Pancreas (tissue), 10 donors: ENCODE data around the gene ARID5B. TPM values are rescaled to one million over a fixed set of nuclear protein-coding genes. Genes with fewer than 3 reads are reported as not detected.

Experiments used
- ATAC-seq, 4 donors: fragments of 200-7000 bp; cut with Tn5 transposase; one replicate each; pipeline versions ENCODE4 v1.8.0 to v1.9.1; 2020; ENCODE audit warnings: mild to moderate bottlenecking in 4 of 4, moderate library complexity in 4 of 4
- DNase-seq, 6 donors: peaks; one replicate each; pipeline ENCODE4 v3.0.0-alpha.2; 2020
- FAIRE-seq: peaks from 2 replicates; lab custom pipeline; 2012; peaks lifted over from hg19 to GRCh38; lab: Jason Lieb, UNC
- H3K27ac ChIP-seq, 4 donors: fragments of 200-600 bp; sonication (generic); 1 replicate in 3 of 4; 2 replicates in 1 of 4; pipeline versions ENCODE4 v1.5.0 to v1.8.0; 2020
- H3K27me3 ChIP-seq, 4 donors: fragments of 200-600 bp; one replicate each; pipeline ENCODE4 v1.8.0; 2021
- H3K36me3 ChIP-seq, 3 donors: fragments of 200-600 bp; sonication (generic) in 1 of 3; one replicate each; pipeline versions ENCODE4 v1.5.0 to v1.8.0; 2020 to 2021
- H3K4me1 ChIP-seq, 3 donors: fragments of 200-600 bp; one replicate each; pipeline ENCODE4 v1.8.0; 2021
- H3K4me3 ChIP-seq, 4 donors: fragments of 200-600 bp; sonication (generic) in 2 of 4; one replicate each; pipeline versions ENCODE4 v1.5.0 to v1.8.0; 2020 to 2021
- H3K9me3 ChIP-seq, 4 donors: fragments of 200-600 bp; one replicate each; pipeline ENCODE4 v1.8.0; 2021
- CTCF ChIP-seq, 4 donors: fragments of 200-600 bp; sonication (generic) in 3 of 4; IDR thresholded peaks; one replicate each; pipeline versions ENCODE4 v1.5.0 to v1.8.0; 2021; ENCODE audit warnings: antibody characterized with exemption in 4 of 4
- WGBS, 2 donors: extraction: QIAGEN DNeasy Blood & Tissue Kit; methylation state at CpG; one replicate each; pipeline ENCODE4 v1.1.7; 2013; 5-methylcytosine and 5-hydroxymethylcytosine counted together
- intact Hi-C, 3 donors: fragments of 100-400 bp; cut with DNase I; formaldehyde crosslinking; loops; one replicate each; pipeline versions ENCODE4 v1.11.1 to v1.14.2; 2022
- polyA plus RNA-seq, 2 donors: library from polyadenylated mRNA; stranded (reverse); fragments of 200-250 nt; gene quantifications; one replicate each; pipeline ENCODE4 v1.2.3, GENCODE V29; 2013
- total RNA-seq, 6 donors: library from RNA; stranded (reverse); fragmentation: NEBNext Ultra II Directional in 4 of 6; extraction: Animal tissue kit (Norgen Biotek cat#: 25700) in 4 of 6; gene quantifications; one replicate each; pipeline versions ENCODE4 v1.2.1 to v1.2.4, GENCODE V29; 2021 to 2023
- donor health status: healthy with polysubstance abuse.
- donor health status: DM: no; HTN: no; CAD: no; lungs with moderate emphysema.
- donor health status: DM: no; HTN: no; CAD: no.
- donor health status: control.
- donor health status: control.
- donor health status: Bipolar disorder and iron deficiency.
- donor health status: DM: yes; HTN: yes; CAD: no.
- donor health status: DM: no; HTN: no; CAD: no.
- donor health status: DM: no; HTN: no; CAD: no.
- donor health status: DM: yes; HTN: yes; CAD: no.

ARID5B gene
- total and polyA plus RNA-seq, 8 donors: 2.6 to 13.0 (median 5.0) TPM

DNA sequence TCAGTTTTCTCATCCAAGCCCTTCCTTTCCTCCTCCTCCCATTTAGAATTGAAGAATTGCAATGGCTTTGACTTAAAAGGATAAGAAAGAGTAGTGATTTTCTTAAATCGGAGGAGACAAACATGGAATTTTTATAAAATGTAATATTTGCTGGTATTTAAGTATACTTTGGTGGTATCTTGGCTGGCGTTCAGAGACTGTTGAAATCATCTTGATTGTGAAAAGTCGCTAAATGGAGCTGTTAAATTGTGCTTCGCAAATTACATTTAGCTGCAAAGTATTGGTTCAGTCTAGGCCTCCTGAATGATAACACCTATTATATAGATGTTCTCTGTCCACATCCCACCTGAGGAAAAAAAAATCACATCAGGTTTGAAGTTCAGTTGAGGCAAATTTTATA lies 81.8 kb downstream of the ARID5B start:
- no peak overlapping the region for H3K27ac ChIP-seq
- H3K27me3 ChIP-seq: no peaks in the 10 kb centered on the region
- no peak for ATAC-seq
- no peak overlapping the region for H3K4me3 ChIP-seq
- no peak for DNase-seq
- no peaks in the 10 kb centered on the region for H3K36me3 ChIP-seq
- FAIRE-seq: no peak
- no peaks in the 10 kb centered on the region for H3K4me1 ChIP-seq
- intact Hi-C loops: no loop called here
- 89 to 97% methylated on average over 4 of the region's 4 CpGs for WGBS, 2 donors
- H3K9me3 ChIP-seq: no peaks in the 10 kb centered on the region
- TF ChIP-seq CTCF (IDR thresholded peaks at IDR 0.05): no peak

GRCh38 chr10:61984803-61985418 lies 83.4 kb downstream of the ARID5B start:
- H3K4me3 ChIP-seq: no peak overlapping the region
- no peak for FAIRE-seq
- no peak for ATAC-seq
- DNase-seq: no peak
- TF ChIP-seq CTCF (IDR thresholded peaks at IDR 0.05): no peak
- H3K4me1 ChIP-seq: no peaks in the 10 kb centered on the region
- no peak overlapping the region for H3K27ac ChIP-seq
- 83 to 87% methylated on average over 3 of the region's 3 CpGs for WGBS, 2 donors
- intact Hi-C loops: no loop called here
- H3K9me3 ChIP-seq: no peaks in the 10 kb centered on the region
- H3K36me3 ChIP-seq: no peaks in the 10 kb centered on the region
- no peaks in the 10 kb centered on the region for H3K27me3 ChIP-seq

DNA sequence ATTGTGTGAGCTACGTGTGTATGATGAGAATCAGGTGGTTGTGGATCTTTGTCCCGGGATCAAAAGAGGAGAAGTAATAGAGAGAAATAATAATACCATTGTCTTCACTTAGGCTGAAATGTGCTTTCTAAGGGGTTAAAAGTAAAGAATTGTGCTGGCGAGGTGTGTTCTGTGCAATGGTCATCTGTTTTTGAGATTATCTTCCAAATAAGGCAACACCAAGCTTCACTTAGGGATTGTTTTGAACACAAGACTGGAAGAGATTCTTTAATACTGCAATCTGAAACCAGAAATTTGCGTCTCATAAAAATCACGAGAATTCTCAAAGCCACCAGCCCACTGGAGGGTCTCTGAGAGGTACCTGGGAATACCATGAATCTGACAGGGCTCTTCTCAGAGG lies 84.2 kb downstream of the ARID5B start:
- intact Hi-C loops: no loop called here
- no peaks in the 10 kb centered on the region for H3K4me1 ChIP-seq
- TF ChIP-seq CTCF (IDR thresholded peaks at IDR 0.05): no peak
- WGBS, 2 donors: 90 to 94% methylated on average over 5 of the region's 5 CpGs
- ATAC-seq (no peak), DNase-seq (no peak), FAIRE-seq (no peak)
- H3K36me3 ChIP-seq: no peaks in the 10 kb centered on the region
- H3K4me3 ChIP-seq: no peak overlapping the region
- H3K27ac ChIP-seq: no peak overlapping the region
- no peaks in the 10 kb centered on the region for H3K9me3 ChIP-seq
- no peaks in the 10 kb centered on the region for H3K27me3 ChIP-seq

DNA sequence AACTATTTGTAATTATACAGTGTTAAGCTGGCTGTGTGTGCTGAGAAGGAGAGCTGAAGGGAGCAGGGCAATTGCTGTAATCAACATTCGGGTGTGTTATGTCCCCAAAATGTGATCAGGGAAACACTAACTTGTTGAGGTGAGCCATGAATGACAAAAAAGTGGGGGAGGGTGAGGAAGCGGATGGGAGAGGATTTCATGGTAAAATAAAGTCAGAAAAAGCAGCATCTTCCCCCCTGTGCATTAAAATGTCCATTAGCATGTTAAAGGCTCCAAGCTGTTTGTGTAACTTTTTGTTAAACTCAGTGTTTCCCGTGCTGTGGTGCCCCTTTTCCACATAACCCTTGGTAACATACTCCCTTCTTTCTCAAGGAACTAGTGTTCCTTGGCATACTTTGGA lies 84.9 kb downstream of the ARID5B start:
- Histone ChIP-seq H3K4me1 (no peaks in the 10 kb centered on the region), H3K36me3 (no peaks in the 10 kb centered on the region), H3K4me3 (no peak overlapping the region), H3K27ac (no peak overlapping the region), H3K9me3 (no peaks in the 10 kb centered on the region), H3K27me3 (no peaks in the 10 kb centered on the region)
- ATAC-seq: no peak
- TF ChIP-seq CTCF (IDR thresholded peaks at IDR 0.05): no peak
- no peak for DNase-seq
- no peak for FAIRE-seq
- intact Hi-C loops: no loop called here
- WGBS, 2 donors: 89 to 96% methylated on average over 3 of the region's 3 CpGs

GRCh38 chr10:61986788-61987492 lies 85.4 kb downstream of the ARID5B start:
- Histone ChIP-seq H3K36me3 (no peaks in the 10 kb centered on the region), H3K27me3 (no peaks in the 10 kb centered on the region), H3K27ac (no peak overlapping the region), H3K9me3 (no peaks in the 10 kb centered on the region), H3K4me1 (no peaks in the 10 kb centered on the region), H3K4me3 (no peak overlapping the region)
- FAIRE-seq (no peak), ATAC-seq (no peak), DNase-seq (no peak)
- TF ChIP-seq CTCF (IDR thresholded peaks at IDR 0.05): no peak
- intact Hi-C loops: no loop called here
- 90 to 92% methylated on average over 6 of the region's 6 CpGs for WGBS, 2 donors
